Measurements from ENCODE around the gene IL22RA1.

IL22RA1 gene

DNA sequence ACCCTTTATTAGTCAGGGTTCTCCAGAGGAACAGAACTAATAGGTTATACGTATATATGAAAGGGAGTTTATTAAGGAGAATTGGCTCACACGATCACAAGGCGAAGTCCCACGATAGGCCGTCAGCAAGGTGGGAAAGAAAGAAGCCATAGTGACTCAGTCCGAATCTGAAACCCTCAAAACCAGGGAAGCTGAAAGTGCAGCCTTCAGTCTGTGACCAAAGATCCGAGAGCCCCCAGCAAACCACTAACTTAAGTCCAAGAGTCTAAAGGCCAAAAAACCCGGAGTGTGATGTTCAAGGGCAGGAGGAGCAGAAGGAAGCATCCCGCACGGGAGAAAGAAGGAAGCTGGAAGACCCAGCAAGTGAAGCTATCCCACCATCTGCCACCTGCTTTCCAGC lies 34.2 kb upstream of the IL22RA1 start:
- FAIRE-seq = no peak
- no peak for DNase-seq (ENCODE audit: insufficient read length, low spot score)
- TF ChIP-seq CTCF (IDR thresholded peaks at IDR 0.05; ENCODE audit: insufficient read depth, missing control alignments) = no peak

DNA sequence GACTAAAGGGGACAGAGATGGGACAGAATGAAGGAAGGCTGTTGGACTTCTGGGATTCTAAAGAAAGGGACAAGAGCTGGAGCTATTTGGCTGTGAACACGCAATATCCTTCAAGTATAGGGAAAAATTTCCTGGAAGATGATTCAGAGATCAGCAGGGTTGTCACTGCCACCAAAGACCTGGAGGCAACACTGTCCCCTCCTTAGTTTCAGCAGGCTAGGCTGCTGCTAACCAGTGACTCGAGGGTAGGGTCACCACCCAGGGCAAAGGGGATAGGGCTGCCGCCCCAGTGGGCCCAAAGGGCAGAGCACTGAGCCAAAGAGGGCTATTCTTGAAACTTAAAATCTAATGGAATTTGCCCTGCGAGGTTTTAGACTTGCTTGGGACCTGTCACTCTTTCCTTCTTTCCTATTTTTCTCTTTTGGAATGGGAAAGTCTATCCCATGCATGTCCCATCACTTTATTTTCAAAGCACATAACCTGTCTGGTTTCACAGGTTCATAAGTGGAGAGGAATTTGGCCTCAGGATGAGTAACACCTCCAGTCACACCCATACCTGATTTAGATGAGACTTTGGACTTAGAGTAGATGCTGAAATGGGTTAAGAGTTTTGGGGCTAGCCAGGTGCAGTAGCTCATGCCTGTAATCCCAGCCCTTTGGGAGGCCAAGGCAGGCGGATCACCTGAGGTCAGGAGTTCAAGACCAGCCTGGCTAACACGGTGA lies 32.3 kb upstream of the IL22RA1 start:
- FAIRE-seq (no peak), DNase-seq (ENCODE audit: insufficient read length, low spot score) (no peak)
- no peak for TF ChIP-seq CTCF (IDR thresholded peaks at IDR 0.05; ENCODE audit: insufficient read depth, missing control alignments)

GRCh38 chr1:24173638-24174575 lies 31.0 kb upstream of the IL22RA1 start:
- TF ChIP-seq CTCF (IDR thresholded peaks at IDR 0.05; ENCODE audit: insufficient read depth, missing control alignments) = no peak
- FAIRE-seq = no peak

GRCh38 chr1:24172598-24172997 lies 29.7 kb upstream of the IL22RA1 start:
- FAIRE-seq = no peak
- DNase-seq (ENCODE audit: insufficient read length, low spot score) = no peak
- no peak for TF ChIP-seq CTCF (IDR thresholded peaks at IDR 0.05; ENCODE audit: insufficient read depth, missing control alignments)

More at GRCh38 chr1:24173638-24174575, 31.0 kb upstream of the IL22RA1 start:
- no peak for DNase-seq (ENCODE audit: insufficient read length, low spot score)

GRCh38 chr1:24169286-24169685 lies 26.3 kb upstream of the IL22RA1 start:
- DNase-seq (ENCODE audit: insufficient read length, low spot score) = no peak
- TF ChIP-seq CTCF (IDR thresholded peaks at IDR 0.05; ENCODE audit: insufficient read depth, missing control alignments) = no peak
- no peak for FAIRE-seq

DNA sequence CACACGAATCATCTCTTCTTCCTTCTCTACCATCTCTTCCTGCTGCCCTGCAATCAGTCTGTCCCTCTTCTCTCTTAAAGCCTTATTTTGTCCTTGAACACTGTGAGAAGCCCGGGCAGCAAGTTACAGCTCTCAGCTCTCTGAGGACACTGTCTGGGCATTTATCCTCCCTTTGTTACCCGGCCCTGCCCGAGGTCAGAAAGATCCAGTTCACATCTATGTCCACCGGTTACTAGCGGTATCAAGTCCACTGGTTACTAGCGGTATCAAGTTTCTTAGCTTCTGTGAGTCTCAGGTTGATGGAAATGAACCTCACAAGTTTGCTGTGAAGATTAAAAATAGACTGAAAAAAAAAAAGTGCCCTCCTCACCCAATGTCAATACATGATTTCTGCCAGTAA lies 25.3 kb upstream of the IL22RA1 start:
- FAIRE-seq (no peak), DNase-seq (ENCODE audit: insufficient read length, low spot score) (no peak)
- no peak for TF ChIP-seq CTCF (IDR thresholded peaks at IDR 0.05; ENCODE audit: insufficient read depth, missing control alignments)

All from D721Med (cell line).